ENCODE results near the gene NCBP2. TPM values are rescaled to one million over a fixed set of nuclear protein-coding genes. Genes with fewer than 3 reads are reported as not detected.

NCBP2 gene
- total RNA-seq, 1 donor from 2014 or later, result 16.9 TPM

DNA sequence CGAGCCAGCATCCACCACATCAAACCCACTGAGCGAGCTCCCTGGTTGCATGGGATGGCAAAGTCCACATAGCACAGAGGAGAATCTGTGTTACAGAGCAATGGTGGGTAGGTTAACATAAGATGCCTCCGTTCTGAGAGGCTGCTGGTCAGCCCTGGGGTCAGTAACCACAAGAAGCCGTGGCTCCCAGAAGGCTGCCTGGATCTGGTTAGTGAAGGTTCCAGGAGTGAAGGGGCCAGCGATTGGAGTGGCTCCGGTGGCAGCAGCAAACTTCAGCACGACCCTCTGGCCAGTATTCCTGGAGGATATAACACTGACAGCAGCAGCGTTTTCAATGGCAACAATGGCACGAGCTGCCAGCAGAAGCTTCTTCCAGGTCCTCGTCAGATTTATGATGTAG, 44.7 kb upstream of the NCBP2 start:
- H3K27ac ChIP-seq, result no peak overlapping the region
- no peaks in the 10 kb centered on the region for H3K27me3 ChIP-seq
- no peaks in the 10 kb centered on the region for H3K9me3 ChIP-seq
- H3K4me1 ChIP-seq, result no peaks in the 10 kb centered on the region
- intact Hi-C loops (cut with DNase I), result no loop called here
- TF ChIP-seq, protein P1, sequence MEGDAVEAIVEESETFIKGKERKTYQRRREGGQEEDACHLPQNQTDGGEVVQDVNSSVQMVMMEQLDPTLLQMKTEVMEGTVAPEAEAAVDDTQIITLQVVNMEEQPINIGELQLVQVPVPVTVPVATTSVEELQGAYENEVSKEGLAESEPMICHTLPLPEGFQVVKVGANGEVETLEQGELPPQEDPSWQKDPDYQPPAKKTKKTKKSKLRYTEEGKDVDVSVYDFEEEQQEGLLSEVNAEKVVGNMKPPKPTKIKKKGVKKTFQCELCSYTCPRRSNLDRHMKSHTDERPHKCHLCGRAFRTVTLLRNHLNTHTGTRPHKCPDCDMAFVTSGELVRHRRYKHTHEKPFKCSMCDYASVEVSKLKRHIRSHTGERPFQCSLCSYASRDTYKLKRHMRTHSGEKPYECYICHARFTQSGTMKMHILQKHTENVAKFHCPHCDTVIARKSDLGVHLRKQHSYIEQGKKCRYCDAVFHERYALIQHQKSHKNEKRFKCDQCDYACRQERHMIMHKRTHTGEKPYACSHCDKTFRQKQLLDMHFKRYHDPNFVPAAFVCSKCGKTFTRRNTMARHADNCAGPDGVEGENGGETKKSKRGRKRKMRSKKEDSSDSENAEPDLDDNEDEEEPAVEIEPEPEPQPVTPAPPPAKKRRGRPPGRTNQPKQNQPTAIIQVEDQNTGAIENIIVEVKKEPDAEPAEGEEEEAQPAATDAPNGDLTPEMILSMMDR (IDR thresholded peaks at IDR 0.05), result no peak
- DNase-seq (ENCODE audit: low spot score in 2 of 2), result no peak
- no peaks in the 10 kb centered on the region for H3K36me3 ChIP-seq
- no peak overlapping the region for H3K4me3 ChIP-seq

DNA sequence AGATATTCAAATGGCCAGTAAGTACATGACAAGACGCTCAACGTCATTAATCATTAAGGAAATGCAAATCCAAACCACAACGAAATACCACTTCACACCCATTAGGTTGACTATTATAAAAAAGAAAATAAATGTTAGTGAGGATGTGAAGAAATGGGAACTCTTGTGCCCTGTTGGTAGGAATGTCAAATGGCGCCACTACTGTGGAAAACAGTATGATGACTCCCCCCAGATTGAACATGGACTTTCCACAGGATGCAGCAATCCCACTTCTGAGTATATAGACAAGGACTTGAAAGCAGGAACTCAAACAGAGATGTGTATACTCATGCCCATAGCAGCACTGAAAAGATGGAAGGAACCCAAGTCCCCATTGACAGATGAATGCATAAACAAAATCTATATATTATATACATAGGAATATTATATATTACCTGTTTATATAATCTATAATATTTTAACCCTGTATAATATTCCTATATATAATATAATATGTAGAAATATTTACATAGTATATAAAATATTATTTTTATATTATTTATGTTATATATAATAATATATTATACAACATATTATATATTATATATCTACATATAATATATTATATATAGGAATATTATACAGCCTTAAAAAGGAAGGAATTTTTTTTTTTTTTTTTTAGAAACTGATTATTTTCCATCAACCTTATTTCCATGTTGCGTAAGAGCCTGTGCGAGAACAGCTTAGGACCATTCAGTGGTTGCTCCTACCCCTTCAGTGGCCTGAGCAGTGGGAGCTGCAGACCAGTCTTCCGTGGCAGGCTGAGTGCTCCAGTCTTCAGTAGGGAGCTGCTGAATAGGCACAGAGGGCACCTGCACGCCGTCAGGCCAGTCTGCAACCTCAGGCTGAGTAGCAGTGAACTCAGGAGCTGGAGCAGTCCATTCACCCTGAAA, 43.9 kb upstream of the NCBP2 start:
- intact Hi-C loops (cut with DNase I), result no loop called here
- H3K36me3 ChIP-seq, result no peaks in the 10 kb centered on the region
- H3K27me3 ChIP-seq, result no peaks in the 10 kb centered on the region
- H3K9me3 ChIP-seq, result no peaks in the 10 kb centered on the region
- H3K4me3 ChIP-seq, result no peak overlapping the region
- DNase-seq (ENCODE audit: low spot score in 2 of 2), result no peak
- no peaks in the 10 kb centered on the region for H3K4me1 ChIP-seq
- TF ChIP-seq, protein P1 (IDR thresholded peaks at IDR 0.05), result no peak
- no peak overlapping the region for H3K27ac ChIP-seq

DNA sequence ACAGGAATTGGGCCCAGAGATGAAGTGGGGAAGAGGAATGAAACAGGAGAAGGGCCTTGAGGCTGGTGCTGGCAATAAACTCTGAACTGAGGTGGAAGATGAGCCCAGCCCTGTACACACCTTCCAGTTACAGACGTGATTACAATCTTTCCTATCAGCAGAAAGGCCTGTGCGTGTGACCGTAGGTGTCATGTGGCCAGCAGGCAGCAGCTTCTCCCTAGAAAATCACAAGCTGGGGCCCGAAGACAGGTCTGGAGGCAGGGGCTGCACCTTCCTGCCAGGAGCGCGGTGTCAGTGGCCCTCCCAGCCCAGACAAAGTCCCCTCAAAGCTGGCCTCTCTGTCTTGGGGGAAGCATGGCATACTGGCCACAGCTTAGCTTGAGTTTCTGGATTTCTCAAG, 43.0 kb upstream of the NCBP2 start:
- intact Hi-C loops (cut with DNase I), result no loop called here
- Histone ChIP-seq H3K27ac (no peak overlapping the region), H3K4me3 (no peak overlapping the region), H3K9me3 (no peaks in the 10 kb centered on the region), H3K4me1 (no peaks in the 10 kb centered on the region), H3K36me3 (no peaks in the 10 kb centered on the region), H3K27me3 (no peaks in the 10 kb centered on the region)
- TF ChIP-seq, protein P1 (IDR thresholded peaks at IDR 0.05), result no peak
- DNase-seq (ENCODE audit: low spot score in 2 of 2), result no peak

DNA sequence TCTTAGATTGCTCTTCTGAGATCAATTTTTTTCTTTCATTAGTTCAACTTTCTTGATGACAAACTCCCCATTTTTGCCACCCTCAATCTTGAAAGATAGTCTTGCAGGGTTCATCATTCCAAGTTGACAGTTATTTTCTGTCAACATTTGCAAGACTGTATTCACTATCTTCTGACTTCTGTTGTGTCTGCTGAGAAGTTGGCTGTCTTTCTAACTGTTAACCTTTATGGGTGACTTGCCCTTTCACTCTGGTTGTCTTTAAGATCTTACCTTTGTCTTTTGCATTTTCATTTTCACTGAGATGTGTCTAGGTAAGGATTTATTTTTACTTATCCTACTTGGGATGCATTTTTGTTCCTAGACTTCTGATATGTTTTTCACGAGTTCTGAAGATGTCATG, 40.9 kb upstream of the NCBP2 start:
- H3K27me3 ChIP-seq, result no peaks in the 10 kb centered on the region
- no peak overlapping the region for H3K27ac ChIP-seq
- H3K4me3 ChIP-seq, result no peak overlapping the region
- no peaks in the 10 kb centered on the region for H3K9me3 ChIP-seq
- TF ChIP-seq, protein P1 (IDR thresholded peaks at IDR 0.05), result no peak
- no peaks in the 10 kb centered on the region for H3K4me1 ChIP-seq
- no peak for DNase-seq (ENCODE audit: low spot score in 2 of 2)
- H3K36me3 ChIP-seq, result no peaks in the 10 kb centered on the region
- intact Hi-C loops (cut with DNase I), result no loop called here

DNA sequence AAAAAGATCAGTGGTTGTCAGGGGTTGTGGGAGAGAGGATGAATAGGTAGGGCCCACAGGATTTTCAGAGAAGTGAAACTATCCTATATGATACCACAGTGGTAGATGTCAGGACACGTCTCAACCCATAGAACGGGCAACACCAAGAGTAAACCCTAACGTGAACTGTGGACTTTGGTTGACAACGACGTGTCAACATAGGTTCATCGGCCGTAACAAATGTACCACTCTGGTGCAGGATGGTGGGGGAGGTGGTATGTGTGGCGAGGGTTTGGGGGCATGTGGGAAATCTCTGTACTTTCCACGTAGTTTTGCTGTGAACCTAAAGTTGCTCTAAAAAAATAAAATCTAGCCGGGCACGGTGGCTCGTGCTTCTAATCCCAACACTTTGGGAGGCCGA, 39.3 kb upstream of the NCBP2 start:
- DNase-seq (ENCODE audit: low spot score in 2 of 2), result no peak
- no peak overlapping the region for H3K4me3 ChIP-seq
- H3K36me3 ChIP-seq, result no peaks in the 10 kb centered on the region
- no peak overlapping the region for H3K27ac ChIP-seq
- no peaks in the 10 kb centered on the region for H3K27me3 ChIP-seq
- no peaks in the 10 kb centered on the region for H3K4me1 ChIP-seq
- no peaks in the 10 kb centered on the region for H3K9me3 ChIP-seq
- intact Hi-C loops (cut with DNase I), result no loop called here
- TF ChIP-seq, protein P1 (IDR thresholded peaks at IDR 0.05), result no peak
